Vagina (tissue), 2 donors: ENCODE measurements around the gene ESR1.

Experiments
- POLR2A ChIP-seq, 2 donors: fragments of 450-650 bp; IDR thresholded peaks; one replicate each; pipeline ENCODE4 v1.6.1; 2017; ENCODE audit warnings: antibody characterized with exemption in 2 of 2, mild to moderate bottlenecking in 2 of 2, moderate library complexity in 2 of 2
- TF ChIP-seq, protein P1 (sequence below), 3 experiments: fragments of 450-650 bp in 2 of 3; fragments of 200-600 bp in 1 of 3; sonication (generic) in 1 of 3; IDR thresholded peaks; one replicate each; pipeline ENCODE4 v1.5.1; 2017 to 2019; ENCODE audit warnings: antibody characterized with exemption in 3 of 3, mild to moderate bottlenecking in 2 of 3, moderate library complexity in 2 of 3

- TF ChIP-seq, protein P1, sequence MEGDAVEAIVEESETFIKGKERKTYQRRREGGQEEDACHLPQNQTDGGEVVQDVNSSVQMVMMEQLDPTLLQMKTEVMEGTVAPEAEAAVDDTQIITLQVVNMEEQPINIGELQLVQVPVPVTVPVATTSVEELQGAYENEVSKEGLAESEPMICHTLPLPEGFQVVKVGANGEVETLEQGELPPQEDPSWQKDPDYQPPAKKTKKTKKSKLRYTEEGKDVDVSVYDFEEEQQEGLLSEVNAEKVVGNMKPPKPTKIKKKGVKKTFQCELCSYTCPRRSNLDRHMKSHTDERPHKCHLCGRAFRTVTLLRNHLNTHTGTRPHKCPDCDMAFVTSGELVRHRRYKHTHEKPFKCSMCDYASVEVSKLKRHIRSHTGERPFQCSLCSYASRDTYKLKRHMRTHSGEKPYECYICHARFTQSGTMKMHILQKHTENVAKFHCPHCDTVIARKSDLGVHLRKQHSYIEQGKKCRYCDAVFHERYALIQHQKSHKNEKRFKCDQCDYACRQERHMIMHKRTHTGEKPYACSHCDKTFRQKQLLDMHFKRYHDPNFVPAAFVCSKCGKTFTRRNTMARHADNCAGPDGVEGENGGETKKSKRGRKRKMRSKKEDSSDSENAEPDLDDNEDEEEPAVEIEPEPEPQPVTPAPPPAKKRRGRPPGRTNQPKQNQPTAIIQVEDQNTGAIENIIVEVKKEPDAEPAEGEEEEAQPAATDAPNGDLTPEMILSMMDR (IDR thresholded peaks at IDR 0.05): no peak
- no peak for TF ChIP-seq POLR2A (IDR thresholded peaks at IDR 0.05)
These were observed 154.9 kb downstream of the ESR1 start for GRCh38 chr6:151962246-151962846.
